A549 (cell line): ENCODE results near the gene TCP11L2. TPM values are rescaled to one million over a fixed set of nuclear protein-coding genes. Genes with fewer than 3 reads are reported as not detected.
A peak's percentile ranks its signal among the peaks of the same experiment; 100 is the strongest.

Experiments used
- ATAC-seq, 2 experiments: fragments of 200-7000 bp in 1 of 2; fragments of >200 bp in 1 of 2; cut with Nextera tagmentation in 1 of 2; cut with Tn5 transposase in 1 of 2; 3 replicates each; pipeline versions ENCODE4 v1.8.0 to v1.9.1; 2018 to 2020; ENCODE audit warnings: mild to moderate bottlenecking in 1 of 2, moderate library complexity in 1 of 2
- CTCF ChIA-PET: fragments of 300-600 bp; sonication (Branson Sonifier 250); formaldehyde crosslinking; extraction: SDS; loops from one replicate; lab custom pipeline; 2021; ENCODE audit warnings: antibody characterized with exemption, inconsistent platforms; lab: Yijun Ruan, JAX
- POLR2A ChIA-PET: fragments of 350-600 bp; formaldehyde crosslinking; extraction: SDS; loops from one replicate; lab custom pipeline; 2021; ENCODE audit warnings: antibody characterized with exemption, inconsistent platforms; lab: Yijun Ruan, JAX
- DNase-seq, 2 experiments: peaks; one replicate each; pipeline versions ENCODE4 v3.0.0 to v3.0.0-alpha.2; 2011 to 2016; ENCODE audit warnings: low read depth in 1 of 2, low spot score in 1 of 2
- FAIRE-seq: peaks from 2 replicates; lab custom pipeline; 2011; peaks lifted over from hg19 to GRCh38; lab: Jason Lieb, UNC
- H3K27ac ChIP-seq, 2 experiments: fragments of >200 bp; sonication (Bioruptor Twin); formaldehyde crosslinking; 3 replicates each; pipeline ENCODE4 v1.5.1; 2016 to 2017
- H3K4me1 ChIP-seq: fragments of >200 bp; sonication (Bioruptor Twin); formaldehyde crosslinking; 3 replicates; pipeline ENCODE4 v1.6.1; 2016
- H3K4me2 ChIP-seq: fragments of >200 bp; sonication (Bioruptor Twin); formaldehyde crosslinking; 3 replicates; pipeline ENCODE4 v1.6.1; 2016
- H3K4me3 ChIP-seq: fragments of >200 bp; sonication (Bioruptor Twin); formaldehyde crosslinking; 3 replicates; pipeline ENCODE4 v1.5.1; 2016
- H3K9me3 ChIP-seq: fragments of >200 bp; sonication (Bioruptor Twin); formaldehyde crosslinking; 3 replicates; pipeline ENCODE4 v1.6.1; 2016
- CBX8 ChIP-seq: fragments of 200-600 bp; sonication (generic); IDR thresholded peaks from 2 replicates; pipeline ENCODE4 v1.6.1; 2016
- CHD2 ChIP-seq: fragments of 150-350 bp; IDR thresholded peaks from 2 replicates; pipeline ENCODE4 v1.6.1; 2014; ENCODE audit warnings: low read length; ENCODE audit not compliant: partially characterized antibody
- CHD4 ChIP-seq: fragments of 200-600 bp; sonication (generic); IDR thresholded peaks from 2 replicates; pipeline ENCODE4 v1.6.1; 2016; ENCODE audit warnings: antibody characterized with exemption, mild to moderate bottlenecking, borderline replicate concordance
- EHMT2 ChIP-seq: fragments of 200-600 bp; sonication (generic); IDR thresholded peaks from 2 replicates; pipeline ENCODE4 v1.6.1; 2016; ENCODE audit warnings: antibody characterized with exemption, low read depth, mild to moderate bottlenecking, moderate library complexity
- ESRRA ChIP-seq: fragments of 150-350 bp; IDR thresholded peaks from 2 replicates; pipeline ENCODE4 v1.6.1; 2014; ENCODE audit warnings: mild to moderate bottlenecking, low read length, borderline replicate concordance
- FOSB ChIP-seq: fragments of 250-450 bp; sonication (Bioruptor Pico); IDR thresholded peaks from 2 replicates; pipeline ENCODE4 v1.5.0; 2020; ENCODE audit warnings: mild to moderate bottlenecking, moderate library complexity
- FOSL2 ChIP-seq, 2 experiments: fragments of 450-650 bp in 1 of 2; fragments of >200 bp in 1 of 2; sonication (Bioruptor Twin) in 1 of 2; formaldehyde crosslinking; IDR thresholded peaks; 2 replicates each; pipeline versions ENCODE4 v1.5.0 to v1.6.1; 2016 to 2020; ENCODE audit warnings: mild to moderate bottlenecking in 1 of 2, moderate library complexity in 1 of 2
- GATA3 ChIP-seq: IDR thresholded peaks from 2 replicates; pipeline ENCODE4 v1.6.1; 2012; ENCODE audit warnings: borderline replicate concordance
- HOXA7 ChIP-seq: fragments of 250-450 bp; sonication (Bioruptor Pico); IDR thresholded peaks from 2 replicates; pipeline ENCODE4 v1.5.0; 2020; ENCODE audit warnings: mild to moderate bottlenecking, moderate library complexity
- HOXB5 ChIP-seq: fragments of 250-450 bp; sonication (Bioruptor Pico); IDR thresholded peaks from 2 replicates; pipeline ENCODE4 v1.5.0; 2020; ENCODE audit warnings: mild to moderate bottlenecking, moderate library complexity
- NPAS2 ChIP-seq: fragments of 250-450 bp; sonication (Bioruptor Pico); IDR thresholded peaks from 2 replicates; pipeline ENCODE4 v1.8.0; 2022; ENCODE audit warnings: mild to moderate bottlenecking, moderate library complexity, borderline replicate concordance
- PHF8 ChIP-seq: fragments of 200-600 bp; sonication (generic); IDR thresholded peaks from 2 replicates; pipeline ENCODE4 v1.6.1; 2016; ENCODE audit warnings: low read depth, mild to moderate bottlenecking, antibody characterized with exemption, moderate library complexity, borderline replicate concordance
- RAD21 ChIP-seq, 2 experiments: fragments of >200 bp in 1 of 2; sonication (Bioruptor Twin) in 1 of 2; formaldehyde crosslinking in 1 of 2; IDR thresholded peaks in 1 of 2; conservative IDR thresholded peaks in 1 of 2; 2 replicates in 1 of 2; 3 replicates in 1 of 2; pipeline ENCODE4 v1.6.1; 2012 to 2018; ENCODE audit warnings: inconsistent platforms in 1 of 2
- RARB ChIP-seq: fragments of 250-450 bp; sonication (Bioruptor Pico); IDR thresholded peaks from 2 replicates; pipeline ENCODE4 v1.8.0; 2021; ENCODE audit warnings: mild to moderate bottlenecking, moderate library complexity
- RNF2 ChIP-seq: fragments of 200-600 bp; sonication (generic); IDR thresholded peaks from 2 replicates; pipeline ENCODE4 v1.6.1; 2016; ENCODE audit warnings: low read depth, mild to moderate bottlenecking, antibody characterized with exemption, moderate library complexity, borderline replicate concordance
- TFCP2L1 ChIP-seq: fragments of 250-450 bp; sonication (Bioruptor Pico); IDR thresholded peaks from 2 replicates; pipeline ENCODE4 v1.5.0; 2021; ENCODE audit warnings: mild to moderate bottlenecking
- WGBS: methylation state at CpG from one replicate; pipeline ENCODE4 v1.1.6; 2017; ENCODE audit errors: missing lambda C conversion rate; 5-methylcytosine and 5-hydroxymethylcytosine counted together
- polyA plus RNA-seq, 4 experiments: library from polyadenylated mRNA; depleted of rRNA in 3 of 4; stranded (reverse); fragments of >200 nt; fragmentation: RNase III in 1 of 4; extraction: RNeasy Plus Mini Kit Qiagen cat#74134 plus additional on column Dnase treatment in 1 of 4; gene quantifications; 2 replicates in 3 of 4; 3 replicates in 1 of 4; pipeline ENCODE4 v1.2.3, GENCODE V29; 2011 to 2017
- TF ChIP-seq, protein P1 (sequence below): fragments of 450-650 bp; IDR thresholded peaks from 2 replicates; pipeline ENCODE4 v1.6.1; 2014; ENCODE audit warnings: antibody characterized with exemption
- TF ChIP-seq, protein P2 (sequence below): fragments of 200-600 bp; sonication (generic); IDR thresholded peaks from 2 replicates; pipeline ENCODE4 v1.6.1; 2016; ENCODE audit warnings: antibody characterized with exemption, mild to moderate bottlenecking, moderate library complexity
- TF ChIP-seq, protein P3 (sequence below): IDR thresholded peaks from 2 replicates; pipeline ENCODE4 v1.6.1; 2012
- TF ChIP-seq, protein P4 (sequence below): IDR thresholded peaks from 2 replicates; pipeline ENCODE4 v1.6.1; 2012; ENCODE audit warnings: low read depth, borderline replicate concordance
- TF ChIP-seq, protein P5 (sequence below): fragments of 250-450 bp; sonication (Bioruptor Pico); IDR thresholded peaks from 2 replicates; pipeline ENCODE4 v1.5.0; 2021; ENCODE audit warnings: mild to moderate bottlenecking, moderate library complexity, borderline replicate concordance
- TF ChIP-seq, protein P6 (sequence below): fragments of >200 bp; sonication (Bioruptor Twin); formaldehyde crosslinking; IDR thresholded peaks from 2 replicates; pipeline ENCODE4 v1.6.1; 2016

TCP11L2 gene
- polyA plus RNA-seq, 2 of the 4 experiments (the other 2 are of a cell fraction), result 4.1 to 16.6 TPM

DNA sequence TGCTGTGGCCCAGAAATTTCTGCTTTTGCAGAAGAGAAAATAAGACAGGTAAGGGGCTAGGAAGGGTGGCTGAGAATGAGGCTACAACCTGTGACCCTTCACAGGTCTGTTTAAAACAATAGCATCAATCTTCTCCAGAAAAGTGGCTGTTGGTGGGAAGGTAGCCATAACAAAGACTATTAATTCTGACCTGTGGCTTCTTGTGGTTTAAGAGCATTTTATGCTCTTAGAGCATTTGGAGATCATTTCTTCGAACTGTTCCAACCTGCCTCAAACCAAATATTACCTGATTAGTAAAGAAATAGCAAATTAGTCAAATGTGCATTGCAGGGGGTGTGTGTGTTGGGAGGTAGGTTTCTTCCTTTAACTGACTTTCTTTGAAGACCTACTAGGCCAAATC, 15.2 kb upstream of the TCP11L2 start:
- FAIRE-seq, result no peak
- Histone ChIP-seq H3K9me3 (peaks cover 5% of the 10 kb centered on the region; the same call in 1 of the 3 replicates), H3K4me2 (peak overlapping the region; percentile 37), H3K4me3 (no peak overlapping the region), H3K27ac (peak overlapping the region; percentile 95 to 98), H3K4me1 (peaks cover 31% of the 10 kb centered on the region)
- 83% methylated on average over 1 of the region's 1 CpG for WGBS
- ATAC-seq, result no peak
- CTCF ChIA-PET, result no interaction called here
- no peak for TF ChIP-seq FOSB (CRISPR knock-in tag)
- no peak for TF ChIP-seq CBX8
- TF ChIP-seq TFCP2L1 (CRISPR knock-in tag), result no peak
- TF ChIP-seq, protein P1, sequence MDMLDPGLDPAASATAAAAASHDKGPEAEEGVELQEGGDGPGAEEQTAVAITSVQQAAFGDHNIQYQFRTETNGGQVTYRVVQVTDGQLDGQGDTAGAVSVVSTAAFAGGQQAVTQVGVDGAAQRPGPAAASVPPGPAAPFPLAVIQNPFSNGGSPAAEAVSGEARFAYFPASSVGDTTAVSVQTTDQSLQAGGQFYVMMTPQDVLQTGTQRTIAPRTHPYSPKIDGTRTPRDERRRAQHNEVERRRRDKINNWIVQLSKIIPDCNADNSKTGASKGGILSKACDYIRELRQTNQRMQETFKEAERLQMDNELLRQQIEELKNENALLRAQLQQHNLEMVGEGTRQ, result no peak
- no peak for DNase-seq
- POLR2A ChIA-PET, result no interaction called here

DNA sequence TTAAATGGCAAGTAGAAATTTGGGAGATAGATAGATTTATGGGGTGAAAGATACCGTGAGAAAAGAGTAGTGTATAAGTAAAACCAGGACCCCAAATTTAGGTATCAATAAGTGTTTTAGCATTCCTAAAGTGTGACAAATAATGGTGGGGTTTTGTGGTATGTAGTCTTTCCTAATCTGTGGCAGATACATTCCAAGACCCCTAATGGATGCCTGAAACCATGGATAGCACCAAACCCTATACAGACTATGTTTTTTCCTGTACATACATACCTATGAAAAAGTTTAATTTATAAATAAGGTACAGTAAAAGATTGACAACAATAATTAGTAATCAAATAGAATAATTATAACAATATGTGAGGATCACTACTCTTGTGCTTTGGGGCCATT, 14.4 kb upstream of the TCP11L2 start:
- POLR2A ChIA-PET, result no interaction called here
- no peak for DNase-seq
- no peak overlapping the region for H3K4me3 ChIP-seq
- no peak for FAIRE-seq
- H3K4me2 ChIP-seq, result peak overlapping the region; percentile 37
- 0 out of 3 replicates have a peak, but pooled peaks cover 5% of the 10 kb centered on the region for H3K9me3 ChIP-seq
- peaks cover 31% of the 10 kb centered on the region for H3K4me1 ChIP-seq
- TF ChIP-seq TFCP2L1 (CRISPR knock-in tag), result no peak
- no peak for TF ChIP-seq NPAS2 (CRISPR knock-in tag)
- no peak for TF ChIP-seq RAD21 (conservative IDR thresholded peaks at IDR 0.05 in 1 of 2, IDR thresholded peaks at IDR 0.05 in 1 of 2)
- TF ChIP-seq, protein P2, sequence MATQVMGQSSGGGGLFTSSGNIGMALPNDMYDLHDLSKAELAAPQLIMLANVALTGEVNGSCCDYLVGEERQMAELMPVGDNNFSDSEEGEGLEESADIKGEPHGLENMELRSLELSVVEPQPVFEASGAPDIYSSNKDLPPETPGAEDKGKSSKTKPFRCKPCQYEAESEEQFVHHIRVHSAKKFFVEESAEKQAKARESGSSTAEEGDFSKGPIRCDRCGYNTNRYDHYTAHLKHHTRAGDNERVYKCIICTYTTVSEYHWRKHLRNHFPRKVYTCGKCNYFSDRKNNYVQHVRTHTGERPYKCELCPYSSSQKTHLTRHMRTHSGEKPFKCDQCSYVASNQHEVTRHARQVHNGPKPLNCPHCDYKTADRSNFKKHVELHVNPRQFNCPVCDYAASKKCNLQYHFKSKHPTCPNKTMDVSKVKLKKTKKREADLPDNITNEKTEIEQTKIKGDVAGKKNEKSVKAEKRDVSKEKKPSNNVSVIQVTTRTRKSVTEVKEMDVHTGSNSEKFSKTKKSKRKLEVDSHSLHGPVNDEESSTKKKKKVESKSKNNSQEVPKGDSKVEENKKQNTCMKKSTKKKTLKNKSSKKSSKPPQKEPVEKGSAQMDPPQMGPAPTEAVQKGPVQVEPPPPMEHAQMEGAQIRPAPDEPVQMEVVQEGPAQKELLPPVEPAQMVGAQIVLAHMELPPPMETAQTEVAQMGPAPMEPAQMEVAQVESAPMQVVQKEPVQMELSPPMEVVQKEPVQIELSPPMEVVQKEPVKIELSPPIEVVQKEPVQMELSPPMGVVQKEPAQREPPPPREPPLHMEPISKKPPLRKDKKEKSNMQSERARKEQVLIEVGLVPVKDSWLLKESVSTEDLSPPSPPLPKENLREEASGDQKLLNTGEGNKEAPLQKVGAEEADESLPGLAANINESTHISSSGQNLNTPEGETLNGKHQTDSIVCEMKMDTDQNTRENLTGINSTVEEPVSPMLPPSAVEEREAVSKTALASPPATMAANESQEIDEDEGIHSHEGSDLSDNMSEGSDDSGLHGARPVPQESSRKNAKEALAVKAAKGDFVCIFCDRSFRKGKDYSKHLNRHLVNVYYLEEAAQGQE, result 0 out of 2 replicates have a peak, but pooled peaks have one; percentile 23
- WGBS, result 96% methylated on average over 1 of the region's 1 CpG
- CTCF ChIA-PET, result no interaction called here
- H3K27ac ChIP-seq, result peak overlapping the region; percentile 95 to 98
- ATAC-seq, result peak in 1 of 2 experiments; percentile 50; a peak in 3 of 6 replicates

DNA sequence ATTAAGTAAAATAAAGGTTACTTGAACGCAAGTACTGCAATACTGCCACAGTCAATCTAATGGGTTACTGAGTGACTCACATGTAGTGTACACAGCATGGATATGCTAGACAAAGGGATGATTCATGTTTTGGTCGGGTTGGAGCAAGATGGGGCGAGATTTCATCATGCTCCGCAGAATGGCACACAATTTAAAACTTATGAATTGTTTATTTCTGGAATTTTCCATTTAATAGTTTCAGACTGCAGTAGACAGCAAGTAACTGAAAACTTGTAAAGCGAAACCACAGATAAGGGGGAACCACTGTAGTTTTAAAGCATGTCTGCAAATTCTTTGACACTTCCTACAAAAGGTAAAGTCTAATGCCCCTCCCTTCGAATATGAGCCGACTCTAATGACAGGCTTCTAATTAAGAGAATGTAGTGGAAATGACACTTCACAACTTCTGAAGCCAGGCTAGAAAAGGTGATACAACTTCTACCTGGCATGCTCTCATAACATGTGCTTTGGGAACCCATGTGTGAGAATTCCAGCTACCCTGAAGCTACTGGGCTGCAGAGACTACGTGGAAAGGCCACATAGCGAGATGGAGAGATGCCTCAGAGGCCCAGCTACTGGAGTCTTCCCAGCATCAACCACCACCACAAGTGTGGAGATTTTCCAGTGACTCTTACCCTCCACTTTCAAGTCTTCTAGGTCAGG, 13.9 kb upstream of the TCP11L2 start:
- Histone ChIP-seq H3K4me3 (no peak overlapping the region), H3K9me3 (0 out of 3 replicates have a peak, but pooled peaks cover 5% of the 10 kb centered on the region), H3K27ac (peak overlapping the region; percentile 95 to 98), H3K4me2 (peak overlapping the region; percentile 37), H3K4me1 (peaks cover 31% of the 10 kb centered on the region)
- CTCF ChIA-PET, result interaction anchor here (1.5 kb wide), 1 partner anchor 13 kb away, joined by 3 read pairs; no protein-coding TSS in a partner anchor
- no peak for FAIRE-seq
- peak; percentile 98 to 99 for ATAC-seq
- peak; percentile 76 to 92 for DNase-seq
- 20% methylated on average over 9 of the region's 9 CpGs for WGBS
- POLR2A ChIA-PET, result interaction anchor here (1.7 kb wide), 1 partner anchor 42 kb away, joined by 3 read pairs; no protein-coding TSS in a partner anchor
- no peak for TF ChIP-seq ESRRA
- TF ChIP-seq RNF2, result no peak
- no peak for TF ChIP-seq CHD2
- TF ChIP-seq, protein P3, sequence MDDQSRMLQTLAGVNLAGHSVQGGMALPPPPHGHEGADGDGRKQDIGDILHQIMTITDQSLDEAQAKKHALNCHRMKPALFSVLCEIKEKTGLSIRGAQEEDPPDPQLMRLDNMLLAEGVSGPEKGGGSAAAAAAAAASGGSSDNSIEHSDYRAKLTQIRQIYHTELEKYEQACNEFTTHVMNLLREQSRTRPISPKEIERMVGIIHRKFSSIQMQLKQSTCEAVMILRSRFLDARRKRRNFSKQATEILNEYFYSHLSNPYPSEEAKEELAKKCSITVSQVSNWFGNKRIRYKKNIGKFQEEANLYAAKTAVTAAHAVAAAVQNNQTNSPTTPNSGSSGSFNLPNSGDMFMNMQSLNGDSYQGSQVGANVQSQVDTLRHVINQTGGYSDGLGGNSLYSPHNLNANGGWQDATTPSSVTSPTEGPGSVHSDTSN, result no peak
- TF ChIP-seq PHF8, result no peak
- TF ChIP-seq RARB, result no peak
- no peak for TF ChIP-seq EHMT2
- TF ChIP-seq, protein P4, sequence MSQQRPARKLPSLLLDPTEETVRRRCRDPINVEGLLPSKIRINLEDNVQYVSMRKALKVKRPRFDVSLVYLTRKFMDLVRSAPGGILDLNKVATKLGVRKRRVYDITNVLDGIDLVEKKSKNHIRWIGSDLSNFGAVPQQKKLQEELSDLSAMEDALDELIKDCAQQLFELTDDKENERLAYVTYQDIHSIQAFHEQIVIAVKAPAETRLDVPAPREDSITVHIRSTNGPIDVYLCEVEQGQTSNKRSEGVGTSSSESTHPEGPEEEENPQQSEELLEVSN, result peak; percentile 32; the same call in 1 of the 2 replicates
- peak; percentile 22; the same call in 1 of the 2 replicates for TF ChIP-seq GATA3
- TF ChIP-seq HOXA7 (CRISPR knock-in tag), result no peak
- TF ChIP-seq CHD4, result no peak
- no peak for TF ChIP-seq HOXB5 (CRISPR knock-in tag)
- TF ChIP-seq, protein P5, sequence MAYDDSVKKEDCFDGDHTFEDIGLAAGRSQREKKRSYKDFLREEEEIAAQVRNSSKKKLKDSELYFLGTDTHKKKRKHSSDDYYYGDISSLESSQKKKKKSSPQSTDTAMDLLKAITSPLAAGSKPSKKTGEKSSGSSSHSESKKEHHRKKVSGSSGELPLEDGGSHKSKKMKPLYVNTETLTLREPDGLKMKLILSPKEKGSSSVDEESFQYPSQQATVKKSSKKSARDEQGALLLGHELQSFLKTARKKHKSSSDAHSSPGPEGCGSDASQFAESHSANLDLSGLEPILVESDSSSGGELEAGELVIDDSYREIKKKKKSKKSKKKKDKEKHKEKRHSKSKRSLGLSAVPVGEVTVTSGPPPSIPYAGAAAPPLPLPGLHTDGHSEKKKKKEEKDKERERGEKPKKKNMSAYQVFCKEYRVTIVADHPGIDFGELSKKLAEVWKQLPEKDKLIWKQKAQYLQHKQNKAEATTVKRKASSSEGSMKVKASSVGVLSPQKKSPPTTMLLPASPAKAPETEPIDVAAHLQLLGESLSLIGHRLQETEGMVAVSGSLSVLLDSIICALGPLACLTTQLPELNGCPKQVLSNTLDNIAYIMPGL (CRISPR knock-in tag), result no peak
- no peak for TF ChIP-seq NPAS2 (CRISPR knock-in tag)
- TF ChIP-seq FOSL2 (IDR thresholded peaks at IDR 0.05), result peak; percentile 97
- TF ChIP-seq FOSL2 (CRISPR knock-in tag; IDR thresholded peaks at IDR 0.05), result peak; percentile 99
- TF ChIP-seq, protein P6, sequence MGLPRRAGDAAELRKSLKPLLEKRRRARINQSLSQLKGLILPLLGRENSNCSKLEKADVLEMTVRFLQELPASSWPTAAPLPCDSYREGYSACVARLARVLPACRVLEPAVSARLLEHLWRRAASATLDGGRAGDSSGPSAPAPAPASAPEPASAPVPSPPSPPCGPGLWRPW, result peak; percentile 70
